Measurements from ENCODE around the gene ARHGEF7.

Gene ARHGEF7

DNA sequence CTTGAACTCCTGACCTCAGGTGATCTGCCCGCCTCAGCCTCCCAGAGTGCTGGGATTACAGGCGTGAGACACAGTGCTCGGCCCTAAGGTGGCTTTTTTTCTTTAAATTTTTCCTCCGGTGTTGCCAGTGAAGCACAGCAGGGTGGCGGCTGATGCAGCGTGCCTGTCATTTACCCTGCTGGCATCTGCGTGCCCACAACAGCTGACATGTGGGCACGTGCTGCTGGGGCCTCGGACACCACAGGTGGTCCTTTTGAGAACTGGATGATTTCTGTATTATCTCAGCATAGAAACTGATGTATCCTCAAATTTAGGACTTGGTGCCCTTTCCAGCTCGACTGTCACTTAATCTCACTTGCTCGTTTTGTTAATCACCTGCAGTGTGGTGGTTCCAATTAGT, 174.1 kb downstream of the ARHGEF7 start:
- TF ChIP-seq, protein P1, sequence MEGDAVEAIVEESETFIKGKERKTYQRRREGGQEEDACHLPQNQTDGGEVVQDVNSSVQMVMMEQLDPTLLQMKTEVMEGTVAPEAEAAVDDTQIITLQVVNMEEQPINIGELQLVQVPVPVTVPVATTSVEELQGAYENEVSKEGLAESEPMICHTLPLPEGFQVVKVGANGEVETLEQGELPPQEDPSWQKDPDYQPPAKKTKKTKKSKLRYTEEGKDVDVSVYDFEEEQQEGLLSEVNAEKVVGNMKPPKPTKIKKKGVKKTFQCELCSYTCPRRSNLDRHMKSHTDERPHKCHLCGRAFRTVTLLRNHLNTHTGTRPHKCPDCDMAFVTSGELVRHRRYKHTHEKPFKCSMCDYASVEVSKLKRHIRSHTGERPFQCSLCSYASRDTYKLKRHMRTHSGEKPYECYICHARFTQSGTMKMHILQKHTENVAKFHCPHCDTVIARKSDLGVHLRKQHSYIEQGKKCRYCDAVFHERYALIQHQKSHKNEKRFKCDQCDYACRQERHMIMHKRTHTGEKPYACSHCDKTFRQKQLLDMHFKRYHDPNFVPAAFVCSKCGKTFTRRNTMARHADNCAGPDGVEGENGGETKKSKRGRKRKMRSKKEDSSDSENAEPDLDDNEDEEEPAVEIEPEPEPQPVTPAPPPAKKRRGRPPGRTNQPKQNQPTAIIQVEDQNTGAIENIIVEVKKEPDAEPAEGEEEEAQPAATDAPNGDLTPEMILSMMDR (IDR thresholded peaks at IDR 0.05; ENCODE audit: low read depth, low read length) = no peak
- no peak for DNase-seq (ENCODE audit: extremely low read depth, low read depth)

DNA sequence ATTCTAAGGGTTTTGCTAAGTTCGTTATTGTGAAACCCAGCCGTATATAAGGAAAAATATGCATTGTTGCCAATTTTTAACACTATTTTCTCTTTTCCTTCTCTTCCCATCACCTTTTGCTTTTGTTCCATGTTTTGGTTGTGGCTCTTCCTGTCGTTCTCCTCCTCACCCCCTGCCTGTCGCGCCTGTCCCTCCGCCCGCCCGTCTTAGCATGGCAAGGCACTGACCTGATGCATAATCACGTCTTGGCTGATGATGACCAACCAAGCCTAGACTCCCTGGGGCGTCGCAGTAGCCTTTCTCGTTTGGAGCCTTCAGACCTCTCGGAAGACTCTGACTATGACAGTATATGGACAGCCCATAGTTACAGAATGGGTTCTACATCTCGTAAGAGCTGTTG, 176.8 kb downstream of the ARHGEF7 start:
- TF ChIP-seq, protein P1 (IDR thresholded peaks at IDR 0.05; ENCODE audit: low read depth, low read length) = no peak
- no peak for DNase-seq (ENCODE audit: extremely low read depth, low read depth)

DNA sequence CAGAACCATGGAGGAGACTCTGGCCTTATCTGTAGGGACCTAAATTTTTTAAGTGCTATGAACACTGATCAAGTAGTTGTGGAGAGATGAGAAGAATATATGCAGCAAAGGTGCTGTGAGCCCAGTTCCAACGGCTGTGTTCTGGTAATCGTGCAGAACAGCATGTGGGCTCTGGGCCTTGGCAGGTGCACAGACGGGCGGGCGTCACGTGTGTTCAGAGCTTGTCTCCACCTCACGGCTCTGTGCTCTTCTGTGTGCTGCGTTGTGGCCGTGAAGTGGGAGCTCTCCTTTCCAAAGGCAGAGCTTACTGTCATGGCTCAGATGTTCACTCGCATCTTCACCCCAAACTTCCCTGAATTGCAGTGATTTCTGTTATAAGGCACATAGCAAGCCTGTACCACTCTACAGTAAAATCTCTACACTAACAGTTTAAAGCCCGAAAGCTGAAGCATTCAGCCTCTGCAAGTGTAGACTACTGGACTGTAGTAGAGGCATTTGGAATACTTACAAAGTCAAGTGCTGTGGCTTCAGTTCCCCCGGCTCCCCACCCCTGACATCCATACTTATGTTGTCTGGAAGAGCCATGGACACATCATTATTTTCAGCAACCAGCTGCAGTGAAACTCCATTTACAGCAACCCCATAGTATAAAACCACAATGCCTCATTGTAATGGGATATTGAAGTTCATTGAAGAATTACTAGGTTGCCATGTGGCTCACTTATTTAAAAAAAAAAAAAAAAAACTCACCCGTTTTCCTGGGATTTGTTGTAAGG, 177.8 kb downstream of the ARHGEF7 start:
- DNase-seq (ENCODE audit: extremely low read depth, low read depth) = no peak
- TF ChIP-seq, protein P1 (IDR thresholded peaks at IDR 0.05; ENCODE audit: low read depth, low read length) = no peak

DNA sequence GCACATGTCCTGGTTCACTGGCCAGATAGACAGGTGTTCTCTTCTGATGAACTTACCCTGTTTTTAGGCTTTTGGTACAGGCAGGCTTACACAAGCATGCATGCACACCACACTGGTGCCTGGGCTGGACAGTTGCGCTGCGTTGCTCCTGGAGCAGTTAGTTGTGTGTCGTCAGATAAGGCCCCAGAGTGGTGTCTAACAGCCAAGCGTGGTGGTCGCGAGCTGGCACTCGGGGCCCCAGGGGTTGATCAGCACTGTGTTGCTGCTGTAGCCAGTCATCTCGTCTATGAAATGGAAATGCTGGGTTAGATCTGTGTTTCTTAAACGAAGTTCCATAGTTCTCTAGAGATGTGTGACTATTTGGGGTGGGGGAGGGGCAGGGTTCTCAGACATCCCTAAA, 180.8 kb downstream of the ARHGEF7 start:
- no peak for DNase-seq (ENCODE audit: extremely low read depth, low read depth)
- TF ChIP-seq, protein P1 (IDR thresholded peaks at IDR 0.05; ENCODE audit: low read depth, low read length) = no peak

DNA sequence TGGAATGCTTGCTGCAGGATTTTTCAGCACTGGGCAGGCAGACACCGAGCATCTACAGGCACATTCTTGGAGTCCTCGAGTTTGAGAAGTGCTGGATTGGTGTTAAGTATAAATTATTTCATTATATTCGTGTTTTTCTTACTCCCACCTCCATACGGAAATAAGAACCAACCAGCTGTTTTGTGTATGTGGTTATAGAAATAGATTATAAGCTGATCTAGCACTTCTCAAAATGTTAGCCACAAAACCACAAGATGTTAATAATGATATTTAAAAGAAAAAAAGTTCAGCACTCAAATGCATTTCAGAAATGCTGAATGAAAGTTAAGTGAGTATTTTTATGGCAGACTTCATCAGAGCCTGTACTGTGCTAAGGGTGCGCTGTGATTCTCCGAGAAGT, 181.3 kb downstream of the ARHGEF7 start:
- no peak for DNase-seq (ENCODE audit: extremely low read depth, low read depth)
- TF ChIP-seq, protein P1 (IDR thresholded peaks at IDR 0.05; ENCODE audit: low read depth, low read length) = no peak

DNA sequence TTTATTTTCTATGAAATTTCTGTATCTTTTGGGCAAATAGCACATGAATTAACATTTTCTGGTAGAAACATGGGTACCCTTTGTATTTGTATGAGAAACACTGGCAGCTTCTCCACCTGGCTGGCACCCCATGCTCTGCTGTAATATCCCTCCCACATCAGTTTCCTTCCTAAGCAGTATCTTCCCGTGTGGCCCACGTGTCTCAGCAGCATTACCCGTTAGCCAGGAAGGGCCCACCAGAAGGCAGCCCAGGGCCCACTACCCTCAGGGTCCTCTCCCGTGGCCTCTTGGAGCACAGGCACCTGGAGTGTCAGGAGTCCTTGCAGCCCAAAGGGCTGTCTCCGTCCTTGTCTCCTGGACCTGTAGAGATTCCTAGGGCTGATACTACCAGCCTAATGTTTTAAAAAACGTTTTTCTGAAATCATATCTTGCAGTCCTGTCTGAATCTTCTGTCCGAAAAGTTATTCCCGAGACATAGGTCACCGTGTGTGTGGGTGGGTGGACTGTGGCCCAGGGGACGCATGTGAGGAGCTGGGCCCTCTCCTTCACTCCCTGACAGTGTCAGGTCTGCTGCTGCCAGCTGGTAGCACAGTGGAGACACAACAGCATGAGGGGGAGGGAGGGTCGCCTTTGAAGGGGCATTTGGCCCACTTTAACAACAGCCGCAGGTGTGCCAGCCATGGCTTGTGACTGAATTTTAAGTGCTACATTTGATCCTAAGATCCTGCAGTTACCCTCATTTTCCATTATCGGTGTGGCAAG, 183.3 kb downstream of the ARHGEF7 start:
- TF ChIP-seq, protein P1 (IDR thresholded peaks at IDR 0.05; ENCODE audit: low read depth, low read length) = no peak
- DNase-seq (ENCODE audit: extremely low read depth, low read depth) = no peak

DNA sequence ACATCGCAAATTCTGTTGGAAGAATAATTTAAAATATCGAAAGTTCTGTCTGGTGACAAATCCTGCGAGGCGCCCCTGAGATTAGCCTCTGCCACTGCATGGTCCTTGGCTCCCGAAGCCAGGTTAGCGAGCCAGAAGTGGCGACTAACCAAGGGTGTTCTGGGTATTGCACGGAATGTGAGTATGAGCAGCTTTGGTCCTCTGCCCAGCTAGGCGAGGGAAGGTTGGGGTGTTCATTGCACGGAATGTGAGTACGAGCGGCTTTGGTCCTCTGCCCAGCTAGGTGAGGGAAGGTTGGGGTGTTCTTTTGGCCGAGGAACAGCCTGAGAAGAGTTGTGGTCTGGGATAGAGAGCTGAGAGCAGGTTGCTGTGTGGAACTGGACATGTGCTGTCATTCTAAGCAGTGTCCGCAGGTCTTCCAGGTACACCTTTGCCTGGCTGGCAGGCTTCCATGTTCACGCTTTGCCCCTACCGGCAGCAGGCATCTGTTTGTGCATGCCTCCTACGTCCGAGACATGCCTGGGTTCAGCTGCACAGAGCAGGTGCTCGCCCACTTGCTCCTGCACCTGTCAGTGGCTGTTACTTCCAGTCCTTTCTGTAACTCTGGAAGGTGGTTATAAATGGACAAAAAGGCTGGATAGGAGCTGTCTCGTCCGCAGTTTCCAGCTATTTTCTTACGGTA, 187.1 kb downstream of the ARHGEF7 start:
- TF ChIP-seq, protein P1 (IDR thresholded peaks at IDR 0.05; ENCODE audit: low read depth, low read length) = no peak
- no peak for DNase-seq (ENCODE audit: extremely low read depth, low read depth)

All from AG09319 (cell line).